SK-N-SH (cell line): ENCODE results near the gene NEK6. TPM values are rescaled to one million over a fixed set of nuclear protein-coding genes. Genes with fewer than 3 reads are reported as not detected.

Experiments
- CTCF ChIA-PET: fragments of 300-600, 350-600 bp; formaldehyde crosslinking; extraction: SDS; loops from one replicate; lab custom pipeline; 2021; lab: Yijun Ruan, JAX
- POLR2A ChIA-PET: fragments of 350-600 bp; sonication (Branson Sonifier 250); formaldehyde crosslinking; extraction: SDS; loops from one replicate; lab custom pipeline; 2020; ENCODE audit warnings: antibody characterized with exemption, inconsistent platforms; lab: Yijun Ruan, JAX
- DNase-seq: peaks from one replicate; pipeline ENCODE4 v3.0.0; 2012
- H2AFZ ChIP-seq: fragments of 200-600 bp; sonication (generic); 2 replicates; pipeline ENCODE4 v1.8.1; 2016; ENCODE audit warnings: antibody characterized with exemption, mild to moderate bottlenecking, low read depth
- H3F3A ChIP-seq: fragments of 200-600 bp; sonication (generic); replicated peaks from 2 replicates; pipeline ENCODE3; 2016; ENCODE audit warnings: antibody characterized with exemption, mild to moderate bottlenecking; ENCODE audit not compliant: insufficient read depth
- H3K27ac ChIP-seq, 2 experiments: fragments of 200-500 bp in 1 of 2; fragments of 200-600 bp in 1 of 2; sonication (Bioruptor generic) in 1 of 2; sonication (generic), shearing (Covaris generic) in 1 of 2; 2 replicates each; pipeline versions ENCODE4 v1.5.1 to v1.6.1; 2014 to 2016; ENCODE audit warnings: low read depth in 2 of 2, inconsistent platforms in 1 of 2, low read length in 1 of 2, mild to moderate bottlenecking in 1 of 2, mixed read lengths in 1 of 2
- H3K27me3 ChIP-seq: fragments of 200-600 bp; sonication (generic), shearing (Covaris generic); 2 replicates; pipeline ENCODE4 v1.6.1; 2016; ENCODE audit warnings: mixed run types; ENCODE audit not compliant: insufficient read depth
- H3K36me3 ChIP-seq, 2 experiments: fragments of 200-500 bp in 1 of 2; fragments of 200-600 bp in 1 of 2; sonication (Bioruptor generic) in 1 of 2; sonication (generic) in 1 of 2; replicated peaks in 1 of 2; 2 replicates each; pipeline versions ENCODE3 to v1.5.1; 2014 to 2016; ENCODE audit warnings: low read length in 1 of 2, mild to moderate bottlenecking in 1 of 2; ENCODE audit not compliant: insufficient read depth in 2 of 2, control insufficient read depth in 1 of 2
- H3K4me1 ChIP-seq, 2 experiments: fragments of 200-500 bp in 1 of 2; fragments of 200-600 bp in 1 of 2; sonication (Bioruptor generic) in 1 of 2; sonication (generic), shearing (Covaris generic) in 1 of 2; 2 replicates each; pipeline versions ENCODE4 v1.5.1 to v1.6.1; 2014 to 2016; ENCODE audit warnings: low read depth in 1 of 2, low read length in 1 of 2, mixed run types in 1 of 2; ENCODE audit not compliant: insufficient read depth in 2 of 2, control insufficient read depth in 1 of 2
- H3K4me2 ChIP-seq: fragments of 200-600 bp; sonication (generic), shearing (Covaris generic); 2 replicates; pipeline ENCODE4 v1.6.1; 2017; ENCODE audit warnings: mixed run types
- H3K4me3 ChIP-seq, 2 experiments: fragments of 200-500 bp in 1 of 2; fragments of 200-600 bp in 1 of 2; sonication (Bioruptor generic) in 1 of 2; sonication (generic), shearing (Covaris generic) in 1 of 2; 2 replicates each; pipeline versions ENCODE4 v1.5.1 to v1.8.1; 2014 to 2016; ENCODE audit warnings: low read depth in 2 of 2, inconsistent platforms in 1 of 2, low read length in 1 of 2, mild to moderate bottlenecking in 1 of 2, mixed read lengths in 1 of 2, moderate library complexity in 1 of 2
- H3K79me2 ChIP-seq: fragments of 200-600 bp; sonication (generic); 2 replicates; pipeline ENCODE4 v1.8.1; 2017; ENCODE audit warnings: mild to moderate bottlenecking; ENCODE audit not compliant: insufficient read depth
- H3K9ac ChIP-seq: fragments of 200-600 bp; sonication (generic); 2 replicates; pipeline ENCODE4 v1.6.1; 2017; ENCODE audit warnings: mixed run types
- H3K9me2 ChIP-seq: fragments of 200-600 bp; sonication (generic); 2 replicates; pipeline ENCODE4 v1.6.1; 2017; ENCODE audit warnings: mixed run types
- H3K9me3 ChIP-seq: fragments of 200-600 bp; sonication (generic); 2 replicates; pipeline ENCODE4 v1.6.1; 2017; ENCODE audit warnings: mixed run types, mild to moderate bottlenecking, moderate library complexity
- H4K20me1 ChIP-seq: fragments of 200-600 bp; sonication (generic); 2 replicates; pipeline ENCODE4 v1.6.1; 2017; ENCODE audit warnings: mild to moderate bottlenecking, mixed run types; ENCODE audit not compliant: insufficient read depth
- ELF1 ChIP-seq: IDR thresholded peaks from 2 replicates; pipeline ENCODE4 v1.4.0; 2012
- EZH2phosphoT487 ChIP-seq: fragments of 200-600 bp; sonication (generic); IDR thresholded peaks from 2 replicates; pipeline ENCODE4 v1.6.1; 2017; ENCODE audit warnings: low read depth, mixed run types, mild to moderate bottlenecking, antibody characterized with exemption, moderate library complexity, borderline replicate concordance
- FOSL2 ChIP-seq: IDR thresholded peaks from 2 replicates; pipeline ENCODE4 v1.4.0; 2012; ENCODE audit warnings: low read depth, mild to moderate bottlenecking, moderate library complexity, borderline replicate concordance
- FOXJ3 ChIP-seq: sonication (generic); formaldehyde crosslinking; IDR thresholded peaks from 2 replicates; pipeline ENCODE4 v1.5.1; 2020; ENCODE audit warnings: mild to moderate bottlenecking, missing genetic modification reagents
- FOXM1 ChIP-seq: IDR thresholded peaks from 2 replicates; pipeline ENCODE4 v1.4.0; 2012; ENCODE audit warnings: low read depth, mild to moderate bottlenecking
- GABPA ChIP-seq: IDR thresholded peaks from 2 replicates; pipeline ENCODE4 v1.4.0; 2012; ENCODE audit warnings: low read depth, mild to moderate bottlenecking
- JUND ChIP-seq: IDR thresholded peaks from 2 replicates; pipeline ENCODE4 v1.4.0; 2012
- MEF2A ChIP-seq: IDR thresholded peaks from 2 replicates; pipeline ENCODE4 v1.4.0; 2012; ENCODE audit warnings: low read depth, borderline replicate concordance
- MXI1 ChIP-seq: IDR thresholded peaks from 2 replicates; pipeline ENCODE4 v1.6.1; 2012; ENCODE audit warnings: mild to moderate bottlenecking, low read depth, low read length, improper control_type of control experiment
- NFIC ChIP-seq: IDR thresholded peaks from 2 replicates; pipeline ENCODE4 v1.4.0; 2012; ENCODE audit warnings: borderline replicate concordance
- NRF1 ChIP-seq: IDR thresholded peaks from 2 replicates; pipeline ENCODE4 v1.6.1; 2012; ENCODE audit warnings: low read depth, mild to moderate bottlenecking, low read length
- PBX3 ChIP-seq: IDR thresholded peaks from 2 replicates; pipeline ENCODE4; 2012
- POLR2AphosphoS5 ChIP-seq: IDR thresholded peaks from 2 replicates; pipeline ENCODE4 v1.6.1; 2012; ENCODE audit warnings: low read depth, low read length
- SIN3A ChIP-seq: IDR thresholded peaks from 2 replicates; pipeline ENCODE4 v1.6.1; 2012; ENCODE audit warnings: low read depth, mild to moderate bottlenecking, low read length, moderate library complexity, borderline replicate concordance
- TAF1 ChIP-seq: IDR thresholded peaks from 2 replicates; pipeline ENCODE4 v1.6.1; 2012; ENCODE audit warnings: low read depth, mild to moderate bottlenecking, low read length, moderate library complexity, borderline replicate concordance
- WGBS: methylation state at CpG from one replicate; pipeline ENCODE4 v1.1.6; 2017; ENCODE audit warnings: low lambda C conversion rate; 5-methylcytosine and 5-hydroxymethylcytosine counted together
- polyA plus RNA-seq, 3 experiments: library from polyadenylated mRNA; depleted of rRNA; stranded (reverse); fragments of >200 nt; gene quantifications; 2 replicates each; pipeline ENCODE4 v1.2.3, GENCODE V29; 2012
- TF ChIP-seq, protein P1 (sequence below): IDR thresholded peaks from 2 replicates; pipeline ENCODE4 v1.4.0; 2012; ENCODE audit warnings: low read depth
- TF ChIP-seq, protein P2 (sequence below): IDR thresholded peaks from 2 replicates; pipeline ENCODE4 v1.4.0; 2012; ENCODE audit warnings: low read depth, borderline replicate concordance
- TF ChIP-seq, protein P3 (sequence below): fragments of 200-600 bp; sonication (generic); IDR thresholded peaks from 2 replicates; pipeline ENCODE4 v1.6.1; 2017; ENCODE audit warnings: antibody characterized with exemption, mild to moderate bottlenecking, moderate library complexity

Gene NEK6
- polyA plus RNA-seq, 1 of the 3 experiments (the other 2 are of a cell fraction) = 89.8 TPM

GRCh38 chr9:124300312-124300711, 42.6 kb downstream of the NEK6 start:
- ChIA-PET POLR2A (no interaction called here), CTCF (no interaction called here)
- Histone ChIP-seq H3K9me3 (no peaks in the 10 kb centered on the region), H3K79me2 (peaks cover 87% of the 10 kb centered on the region), H3K9me2 (no peaks in the 10 kb centered on the region), H3K4me2 (no peak overlapping the region), H3K4me3 (no peak overlapping the region), H3K4me1 (peaks cover 22 to 33% of the 10 kb centered on the region in 2 experiments; a peak in 3 of 4 replicates), H2AFZ (no peak overlapping the region), H4K20me1 (peaks cover 5% of the 10 kb centered on the region; the same call in 1 of the 2 replicates), H3F3A (peaks cover 9% of the 10 kb centered on the region), H3K27me3 (no peaks in the 10 kb centered on the region), H3K36me3 (peaks cover 4 to 17% of the 10 kb centered on the region in 2 experiments), H3K9ac (no peak overlapping the region), H3K27ac (no peak overlapping the region)
- DNase-seq = no peak
- TF ChIP-seq JUND = no peak
- TF ChIP-seq NFIC = no peak
- TF ChIP-seq, protein P1, sequence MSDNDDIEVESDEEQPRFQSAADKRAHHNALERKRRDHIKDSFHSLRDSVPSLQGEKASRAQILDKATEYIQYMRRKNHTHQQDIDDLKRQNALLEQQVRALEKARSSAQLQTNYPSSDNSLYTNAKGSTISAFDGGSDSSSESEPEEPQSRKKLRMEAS = no peak
- no peak for TF ChIP-seq SIN3A
- TF ChIP-seq, protein P2, sequence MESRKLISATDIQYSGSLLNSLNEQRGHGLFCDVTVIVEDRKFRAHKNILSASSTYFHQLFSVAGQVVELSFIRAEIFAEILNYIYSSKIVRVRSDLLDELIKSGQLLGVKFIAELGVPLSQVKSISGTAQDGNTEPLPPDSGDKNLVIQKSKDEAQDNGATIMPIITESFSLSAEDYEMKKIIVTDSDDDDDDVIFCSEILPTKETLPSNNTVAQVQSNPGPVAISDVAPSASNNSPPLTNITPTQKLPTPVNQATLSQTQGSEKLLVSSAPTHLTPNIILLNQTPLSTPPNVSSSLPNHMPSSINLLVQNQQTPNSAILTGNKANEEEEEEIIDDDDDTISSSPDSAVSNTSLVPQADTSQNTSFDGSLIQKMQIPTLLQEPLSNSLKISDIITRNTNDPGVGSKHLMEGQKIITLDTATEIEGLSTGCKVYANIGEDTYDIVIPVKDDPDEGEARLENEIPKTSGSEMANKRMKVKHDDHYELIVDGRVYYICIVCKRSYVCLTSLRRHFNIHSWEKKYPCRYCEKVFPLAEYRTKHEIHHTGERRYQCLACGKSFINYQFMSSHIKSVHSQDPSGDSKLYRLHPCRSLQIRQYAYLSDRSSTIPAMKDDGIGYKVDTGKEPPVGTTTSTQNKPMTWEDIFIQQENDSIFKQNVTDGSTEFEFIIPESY = no peak
- no peak for TF ChIP-seq PBX3
- TF ChIP-seq, protein P3, sequence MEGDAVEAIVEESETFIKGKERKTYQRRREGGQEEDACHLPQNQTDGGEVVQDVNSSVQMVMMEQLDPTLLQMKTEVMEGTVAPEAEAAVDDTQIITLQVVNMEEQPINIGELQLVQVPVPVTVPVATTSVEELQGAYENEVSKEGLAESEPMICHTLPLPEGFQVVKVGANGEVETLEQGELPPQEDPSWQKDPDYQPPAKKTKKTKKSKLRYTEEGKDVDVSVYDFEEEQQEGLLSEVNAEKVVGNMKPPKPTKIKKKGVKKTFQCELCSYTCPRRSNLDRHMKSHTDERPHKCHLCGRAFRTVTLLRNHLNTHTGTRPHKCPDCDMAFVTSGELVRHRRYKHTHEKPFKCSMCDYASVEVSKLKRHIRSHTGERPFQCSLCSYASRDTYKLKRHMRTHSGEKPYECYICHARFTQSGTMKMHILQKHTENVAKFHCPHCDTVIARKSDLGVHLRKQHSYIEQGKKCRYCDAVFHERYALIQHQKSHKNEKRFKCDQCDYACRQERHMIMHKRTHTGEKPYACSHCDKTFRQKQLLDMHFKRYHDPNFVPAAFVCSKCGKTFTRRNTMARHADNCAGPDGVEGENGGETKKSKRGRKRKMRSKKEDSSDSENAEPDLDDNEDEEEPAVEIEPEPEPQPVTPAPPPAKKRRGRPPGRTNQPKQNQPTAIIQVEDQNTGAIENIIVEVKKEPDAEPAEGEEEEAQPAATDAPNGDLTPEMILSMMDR = no peak
- TF ChIP-seq ELF1 = no peak
- no peak for TF ChIP-seq NRF1
- no peak for TF ChIP-seq TAF1
- TF ChIP-seq MEF2A = no peak
- TF ChIP-seq POLR2AphosphoS5 = no peak
- no peak for TF ChIP-seq EZH2phosphoT487
- no peak for TF ChIP-seq FOXM1
- TF ChIP-seq MXI1 = no peak
- TF ChIP-seq FOSL2 = no peak
- no peak for TF ChIP-seq GABPA
- TF ChIP-seq FOXJ3 (CRISPR knock-in tag) = no peak
- WGBS = 82% methylated on average over 3 of the region's 11 CpGs
